ENCODE measurements around the gene RASGRF1.
"Not testable (repeated sequence)": the region's sequence is repeated elsewhere in the genome, so short reads cannot be mapped to it uniquely, and the experiment has no call there.

RASGRF1 gene, protein sequence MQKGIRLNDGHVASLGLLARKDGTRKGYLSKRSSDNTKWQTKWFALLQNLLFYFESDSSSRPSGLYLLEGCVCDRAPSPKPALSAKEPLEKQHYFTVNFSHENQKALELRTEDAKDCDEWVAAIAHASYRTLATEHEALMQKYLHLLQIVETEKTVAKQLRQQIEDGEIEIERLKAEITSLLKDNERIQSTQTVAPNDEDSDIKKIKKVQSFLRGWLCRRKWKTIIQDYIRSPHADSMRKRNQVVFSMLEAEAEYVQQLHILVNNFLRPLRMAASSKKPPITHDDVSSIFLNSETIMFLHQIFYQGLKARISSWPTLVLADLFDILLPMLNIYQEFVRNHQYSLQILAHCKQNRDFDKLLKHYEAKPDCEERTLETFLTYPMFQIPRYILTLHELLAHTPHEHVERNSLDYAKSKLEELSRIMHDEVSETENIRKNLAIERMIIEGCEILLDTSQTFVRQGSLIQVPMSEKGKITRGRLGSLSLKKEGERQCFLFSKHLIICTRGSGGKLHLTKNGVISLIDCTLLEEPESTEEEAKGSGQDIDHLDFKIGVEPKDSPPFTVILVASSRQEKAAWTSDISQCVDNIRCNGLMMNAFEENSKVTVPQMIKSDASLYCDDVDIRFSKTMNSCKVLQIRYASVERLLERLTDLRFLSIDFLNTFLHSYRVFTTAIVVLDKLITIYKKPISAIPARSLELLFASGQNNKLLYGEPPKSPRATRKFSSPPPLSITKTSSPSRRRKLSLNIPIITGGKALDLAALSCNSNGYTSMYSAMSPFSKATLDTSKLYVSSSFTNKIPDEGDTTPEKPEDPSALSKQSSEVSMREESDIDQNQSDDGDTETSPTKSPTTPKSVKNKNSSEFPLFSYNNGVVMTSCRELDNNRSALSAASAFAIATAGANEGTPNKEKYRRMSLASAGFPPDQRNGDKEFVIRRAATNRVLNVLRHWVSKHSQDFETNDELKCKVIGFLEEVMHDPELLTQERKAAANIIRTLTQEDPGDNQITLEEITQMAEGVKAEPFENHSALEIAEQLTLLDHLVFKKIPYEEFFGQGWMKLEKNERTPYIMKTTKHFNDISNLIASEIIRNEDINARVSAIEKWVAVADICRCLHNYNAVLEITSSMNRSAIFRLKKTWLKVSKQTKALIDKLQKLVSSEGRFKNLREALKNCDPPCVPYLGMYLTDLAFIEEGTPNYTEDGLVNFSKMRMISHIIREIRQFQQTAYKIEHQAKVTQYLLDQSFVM (N-terminal part only)

DNA sequence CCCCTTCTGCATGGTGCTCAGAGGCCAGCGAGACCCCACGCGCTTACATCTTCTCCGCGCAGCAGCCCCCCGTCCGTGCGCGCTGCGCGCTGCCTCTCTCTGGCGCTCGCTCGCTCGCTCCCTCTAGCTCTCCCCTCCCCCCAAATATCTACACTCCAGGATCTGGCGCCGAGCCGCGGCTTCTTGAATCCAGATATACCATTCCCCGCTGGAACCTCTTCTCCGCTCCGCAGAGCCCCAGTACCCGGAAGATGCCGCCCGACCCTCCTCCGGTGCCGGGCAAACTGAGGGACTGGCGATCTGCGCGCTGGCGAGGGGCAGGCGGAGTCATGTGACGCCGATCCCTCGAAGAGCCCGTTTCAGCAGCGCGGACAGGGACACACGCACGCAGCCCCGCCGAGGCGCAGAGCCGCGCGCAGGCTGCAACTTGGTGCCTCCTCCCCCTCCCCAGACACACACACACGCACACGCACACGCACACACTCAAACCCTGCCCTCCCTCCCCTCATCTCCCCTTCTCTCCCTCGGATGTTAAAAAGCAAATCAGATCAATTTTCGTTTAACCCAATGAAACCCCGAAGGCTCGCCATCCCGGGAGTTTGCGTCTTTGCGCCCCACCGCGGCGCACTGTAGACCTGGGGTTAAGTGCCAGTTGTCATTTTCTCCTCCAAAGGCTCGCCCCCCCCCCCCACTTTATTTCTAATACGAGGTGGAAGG lies at the start of gene RASGRF1:
RASGRF1 (minus strand) TSS at position 294 of the 717 bp plus-strand sequence; CDS start at position 12, 282 bp downstream.
- in situ Hi-C loops (cut with HindIII; ENCODE audit: low sequenced_read_pairs), result no loop called here

DNA sequence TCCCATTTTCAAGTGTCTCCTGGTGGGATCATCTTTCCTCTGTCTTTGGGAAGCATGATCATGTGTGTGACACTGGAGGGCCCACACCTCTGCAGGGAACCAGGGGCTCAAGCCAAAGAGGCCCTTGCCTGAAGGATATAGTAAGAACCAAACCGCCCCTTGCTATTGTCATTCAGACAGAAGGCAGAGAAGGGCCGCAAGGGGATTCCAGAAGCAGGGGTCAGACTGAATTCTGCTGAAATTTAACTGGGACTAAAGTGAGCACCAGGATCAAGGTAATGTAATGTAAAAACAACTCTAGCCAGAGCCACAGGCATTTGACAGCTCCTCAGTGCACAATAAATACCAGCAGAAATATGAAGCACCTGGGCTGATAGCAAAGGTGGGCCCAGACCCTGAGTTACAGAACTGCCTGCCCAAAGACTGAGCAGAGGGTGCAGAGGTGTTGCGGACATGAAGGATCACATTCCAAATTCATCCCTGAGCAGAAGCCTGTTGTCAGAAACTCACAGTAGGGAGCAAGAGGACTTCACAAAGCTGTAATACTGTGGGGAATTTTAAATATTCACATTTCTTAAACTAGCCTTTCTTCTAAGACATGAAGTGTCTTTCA lies 46.0 kb upstream of the RASGRF1 start:
- in situ Hi-C loops (cut with HindIII; ENCODE audit: low sequenced_read_pairs), result no loop called here

DNA sequence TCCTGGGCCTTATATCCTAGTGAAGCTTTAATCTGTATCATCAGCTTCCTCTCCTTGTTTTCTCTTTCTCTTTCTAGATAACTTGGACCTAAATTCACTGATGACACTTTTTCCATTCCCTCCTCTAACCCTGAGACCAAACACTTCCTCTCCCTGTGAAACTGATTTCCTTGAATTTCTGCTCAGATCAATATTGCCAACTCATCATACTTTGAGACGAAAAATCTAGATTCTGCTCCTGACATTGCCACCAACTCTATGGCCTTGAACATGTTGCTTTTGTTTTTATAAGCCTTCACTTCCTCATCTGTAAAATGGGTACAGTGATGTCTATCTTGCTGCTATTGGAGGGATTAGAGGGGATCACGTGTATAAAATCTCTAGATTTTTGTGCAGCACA lies 42.7 kb upstream of the RASGRF1 start:
- in situ Hi-C loops (cut with HindIII; ENCODE audit: low sequenced_read_pairs), result no loop called here

- in situ Hi-C loops (cut with HindIII; ENCODE audit: low sequenced_read_pairs), result no loop called here
Measured at GRCh38 chr15:79132770-79133169, 42.2 kb upstream of the RASGRF1 start.

- in situ Hi-C loops (cut with HindIII; ENCODE audit: low sequenced_read_pairs), result no loop called here
Measured at GRCh38 chr15:79132361-79132760, 41.8 kb upstream of the RASGRF1 start.

DNA sequence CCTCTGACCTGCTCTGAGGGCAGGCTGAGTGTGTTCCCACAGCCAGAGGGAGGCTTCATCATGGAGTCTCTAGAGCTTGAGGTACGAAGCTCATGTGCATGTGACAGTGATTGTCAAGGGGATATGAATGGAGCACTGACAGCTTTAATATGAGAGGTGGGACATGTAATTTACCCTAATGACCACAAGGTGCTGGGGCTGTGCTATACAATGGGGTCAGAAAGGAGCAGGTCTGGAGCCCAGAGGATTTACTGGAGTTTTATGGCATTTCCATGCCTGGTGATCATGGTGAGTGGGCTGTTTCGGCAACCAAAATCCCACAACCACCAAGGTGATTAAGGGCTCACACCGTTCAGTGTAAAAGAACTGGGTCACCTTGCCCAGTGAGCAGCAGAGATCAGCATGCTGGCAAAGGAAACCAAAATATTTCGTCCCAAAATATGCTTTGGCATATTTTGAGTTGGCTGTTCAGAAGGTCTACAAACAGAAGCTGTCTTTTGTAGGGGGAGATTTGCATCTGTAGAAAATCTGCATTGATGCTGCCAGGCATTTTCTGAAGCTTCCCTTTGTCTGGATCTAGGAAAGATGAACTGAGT lies 40.1 kb upstream of the RASGRF1 start:
- in situ Hi-C loops (cut with HindIII; ENCODE audit: low sequenced_read_pairs), result no loop called here

GRCh38 chr15:79129235-79129634 lies 38.7 kb upstream of the RASGRF1 start:
- in situ Hi-C loops (cut with HindIII; ENCODE audit: low sequenced_read_pairs), result loop anchor here (5.0 kb wide), 1 partner anchor 48 kb away; no protein-coding TSS in a partner anchor

- in situ Hi-C loops (cut with HindIII; ENCODE audit: low sequenced_read_pairs), result loop anchor here (5.0 kb wide), 1 partner anchor 49 kb away; no protein-coding TSS in a partner anchor
Measured at GRCh38 chr15:79128556-79128955, 38.0 kb upstream of the RASGRF1 start.

DNA sequence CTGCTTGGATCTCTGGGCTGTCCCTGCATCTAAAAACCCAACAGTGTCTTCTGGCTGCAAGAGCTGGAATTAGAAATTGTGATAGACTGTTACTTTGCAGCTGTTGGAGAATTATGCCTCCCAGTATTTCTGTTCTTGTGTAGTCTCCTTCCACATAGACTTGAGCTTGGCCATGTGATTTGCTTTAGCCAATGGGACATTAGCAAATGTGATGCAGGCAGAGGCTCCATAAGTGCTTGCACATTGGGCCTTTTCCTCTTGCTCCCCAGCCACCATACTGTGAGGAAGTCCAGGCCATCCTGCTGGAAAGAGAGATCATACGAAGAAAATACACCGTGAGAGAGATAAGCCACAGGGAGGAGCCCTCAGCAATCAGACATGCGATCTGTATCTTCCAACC lies 33.8 kb upstream of the RASGRF1 start:
- in situ Hi-C loops (cut with HindIII; ENCODE audit: low sequenced_read_pairs), result no loop called here

DNA sequence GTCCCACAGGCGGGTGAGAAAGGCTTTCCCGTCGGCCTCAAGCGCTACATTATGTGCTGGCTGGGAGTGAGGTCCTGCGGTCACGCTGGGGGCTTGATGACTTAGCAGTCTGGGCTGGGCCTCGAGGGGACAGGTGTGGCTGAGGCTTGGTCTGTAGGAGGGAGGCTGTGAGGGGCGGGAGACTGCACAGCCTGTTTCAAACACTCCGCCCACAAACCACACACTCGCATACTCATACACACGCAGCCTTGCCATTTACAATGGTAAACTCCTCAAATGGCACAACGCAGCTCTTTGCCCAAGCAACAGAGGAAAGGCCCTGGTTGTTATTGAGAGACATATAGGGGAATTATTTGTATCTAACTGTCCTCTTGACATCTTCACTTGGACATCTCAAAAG lies 32.4 kb upstream of the RASGRF1 start:
- in situ Hi-C loops (cut with HindIII; ENCODE audit: low sequenced_read_pairs), result no loop called here

DNA sequence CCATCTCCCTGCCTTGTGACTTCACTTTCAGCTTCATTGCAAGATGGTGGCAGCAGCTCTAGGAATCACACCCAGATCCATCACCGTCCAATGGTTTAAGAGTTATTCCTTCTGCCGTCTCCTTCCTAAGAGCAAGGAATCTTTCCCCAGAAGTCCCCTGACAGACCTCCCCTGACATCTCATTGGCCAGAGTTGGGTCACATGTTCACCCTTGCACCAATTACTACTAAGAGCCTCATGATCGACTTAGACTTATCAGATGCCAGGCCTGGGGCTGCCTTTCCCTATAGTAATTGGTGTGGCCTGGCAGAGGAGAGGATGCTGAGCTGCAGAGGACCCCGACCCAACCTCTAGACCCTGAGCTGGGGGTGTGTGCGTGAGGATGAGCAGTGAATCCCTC lies 31.8 kb upstream of the RASGRF1 start:
- in situ Hi-C loops (cut with HindIII; ENCODE audit: low sequenced_read_pairs), result no loop called here

DNA sequence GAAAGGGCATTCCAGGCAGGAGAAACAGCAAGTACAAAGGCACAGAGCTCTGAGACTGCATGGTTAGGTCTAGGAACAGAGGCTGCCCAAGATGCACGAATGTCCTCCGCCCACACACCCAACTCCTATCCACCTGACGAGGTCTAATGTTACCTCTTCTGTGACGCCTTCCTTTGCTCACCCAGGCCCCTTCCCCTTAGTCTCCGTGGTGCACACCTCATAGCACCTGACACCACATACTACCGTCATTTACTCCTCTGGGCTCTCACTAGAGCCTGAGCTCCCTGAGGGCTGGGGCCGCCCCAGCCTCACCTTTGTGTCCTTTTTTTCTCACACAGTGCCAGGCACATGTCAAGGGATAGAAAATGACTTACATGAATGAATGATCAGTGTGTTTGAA lies 31.0 kb upstream of the RASGRF1 start:
- in situ Hi-C loops (cut with HindIII; ENCODE audit: low sequenced_read_pairs), result no loop called here

DNA sequence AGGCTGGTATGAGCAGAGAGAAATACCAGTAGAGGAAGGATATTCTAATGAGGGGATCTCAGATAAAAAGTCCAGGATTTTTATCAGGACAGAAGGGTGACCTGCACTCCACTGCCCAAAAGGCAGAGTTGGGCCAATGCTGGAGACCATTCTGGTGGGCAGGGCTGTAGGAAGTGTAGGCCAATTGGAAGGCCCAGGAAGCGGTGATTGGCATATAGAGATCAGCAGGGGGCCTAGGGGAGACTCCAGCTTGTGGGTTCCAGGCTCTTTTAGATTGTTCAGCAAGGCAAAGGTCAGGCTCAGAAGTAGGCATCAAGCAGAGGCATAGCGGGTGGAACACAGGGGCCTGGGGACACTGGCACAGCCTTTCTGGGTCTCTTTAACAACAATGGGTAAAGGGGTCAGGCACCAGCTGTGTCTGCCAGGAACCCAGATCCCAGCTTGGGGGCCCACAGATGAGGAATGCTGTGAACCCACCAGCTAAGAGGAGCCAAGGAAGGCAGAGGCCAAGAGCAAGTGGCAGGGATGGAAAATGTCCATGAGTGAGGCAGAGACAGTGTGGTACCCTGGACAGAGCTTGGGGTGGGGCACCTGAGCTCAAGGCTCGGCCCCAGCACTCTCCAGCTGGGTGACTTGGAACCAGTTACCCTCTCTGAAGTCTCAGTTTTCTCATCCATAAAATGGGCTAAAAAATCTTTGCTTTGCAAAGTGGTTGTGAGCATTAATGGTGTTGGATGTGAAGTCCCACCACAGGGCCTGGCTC lies 27.0 kb upstream of the RASGRF1 start:
- in situ Hi-C loops (cut with HindIII; ENCODE audit: low sequenced_read_pairs), result no loop called here

DNA sequence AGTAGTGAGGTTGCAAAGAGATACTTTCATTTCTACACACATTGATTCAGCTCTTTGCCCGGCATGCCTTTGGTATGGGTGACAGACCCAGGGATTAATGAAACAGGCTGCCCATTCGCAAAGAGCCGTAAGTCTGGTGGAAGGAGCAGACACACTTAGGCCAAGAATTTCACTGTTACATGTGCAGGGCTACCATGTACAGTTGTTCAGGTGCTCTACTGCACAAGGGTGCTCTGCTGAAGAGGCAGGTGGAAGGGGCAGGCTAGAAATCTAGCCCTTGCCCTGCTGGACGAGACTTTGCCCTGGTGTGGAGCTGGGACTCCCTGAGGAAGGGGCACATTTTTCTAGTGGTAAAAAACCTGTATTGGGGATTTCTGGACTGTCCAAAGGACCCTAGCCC lies 26.2 kb upstream of the RASGRF1 start:
- in situ Hi-C loops (cut with HindIII; ENCODE audit: low sequenced_read_pairs), result no loop called here

DNA sequence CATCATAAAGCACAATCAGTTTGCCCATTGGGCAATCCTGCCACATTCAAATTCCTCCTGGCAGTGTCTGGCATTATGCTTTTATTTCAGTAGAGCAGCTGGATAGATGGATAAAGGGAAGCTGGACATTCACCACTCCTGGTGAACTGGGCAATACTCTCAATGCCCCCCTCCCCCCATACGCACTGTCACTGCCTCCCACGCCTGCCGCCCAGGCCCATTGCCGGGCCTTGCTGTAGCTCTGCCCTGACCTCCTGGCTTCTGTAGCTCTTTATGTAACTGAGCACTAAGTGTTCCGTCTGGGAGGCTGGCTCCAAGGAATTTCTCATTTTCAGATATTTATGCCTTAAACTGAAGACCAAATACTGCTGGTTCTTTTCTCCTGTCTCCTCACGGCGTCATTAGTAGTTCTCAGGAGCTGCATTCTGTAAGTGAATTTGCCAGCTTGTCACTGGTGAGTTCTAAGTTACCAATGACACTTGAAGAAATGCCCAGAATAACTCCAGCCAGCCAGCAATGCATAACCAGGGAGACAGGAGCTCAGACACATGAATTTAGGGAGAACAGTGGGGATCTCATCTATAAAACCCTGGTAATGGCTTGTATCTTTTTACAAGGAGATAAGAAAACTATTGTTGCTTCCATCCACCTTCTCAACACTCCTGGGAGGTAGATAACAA lies 25.5 kb upstream of the RASGRF1 start:
- in situ Hi-C loops (cut with HindIII; ENCODE audit: low sequenced_read_pairs), result no loop called here

DNA sequence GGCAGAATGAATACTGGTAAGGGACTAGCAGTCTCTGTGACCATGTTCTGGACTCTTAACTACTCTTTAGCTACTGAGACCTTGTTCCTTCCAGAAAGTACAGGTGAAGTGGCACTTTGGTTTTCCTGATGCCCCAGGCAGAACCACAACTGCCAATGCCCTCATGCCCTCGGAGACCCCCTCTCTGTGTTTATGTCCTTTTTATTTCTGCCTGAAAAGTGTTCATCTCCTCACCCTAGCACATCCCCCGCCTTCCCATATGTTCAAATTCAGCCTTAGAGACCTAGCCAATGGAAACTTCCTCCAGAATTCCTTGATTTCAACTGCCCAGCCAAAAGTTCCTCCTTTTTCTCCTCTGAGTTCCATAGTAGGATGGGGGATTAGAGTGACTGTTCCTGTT lies 23.3 kb upstream of the RASGRF1 start:
- in situ Hi-C loops (cut with HindIII; ENCODE audit: low sequenced_read_pairs), result no loop called here

- in situ Hi-C loops (cut with HindIII; ENCODE audit: low sequenced_read_pairs), result not testable (repeated sequence)
Measured at GRCh38 chr15:79111404-79111803, 20.8 kb upstream of the RASGRF1 start.

DNA sequence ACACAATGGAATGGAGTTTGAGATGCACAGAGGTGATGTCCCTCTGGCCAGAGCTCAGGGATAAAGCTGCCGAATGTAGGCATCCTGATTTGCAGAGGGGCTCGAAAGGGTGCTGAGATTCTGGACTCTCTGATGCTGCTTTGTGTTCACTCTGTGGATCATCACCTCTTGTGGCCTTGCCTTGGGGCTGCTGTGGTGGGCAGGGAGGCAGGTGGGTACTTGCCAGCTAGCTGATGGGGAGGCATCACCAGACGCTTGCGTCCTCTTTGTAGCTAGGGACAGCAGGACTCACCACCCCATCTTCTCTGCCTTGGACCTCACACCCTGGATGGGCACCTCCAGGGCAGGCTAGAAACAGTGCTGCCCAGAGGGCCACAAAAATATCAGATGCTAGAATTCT lies 14.6 kb upstream of the RASGRF1 start:
- in situ Hi-C loops (cut with HindIII; ENCODE audit: low sequenced_read_pairs), result no loop called here

All from DLD1 (cell line).